Astrocyte (in vitro differentiated cells and primary cell): ENCODE data around the gene GSN. TPM values are rescaled to one million over a fixed set of nuclear protein-coding genes. Genes with fewer than 3 reads are reported as not detected.

ENCODE experiments used
- DNase-seq: peaks from one replicate; pipeline ENCODE4 v3.0.0-alpha.2; 2010; ENCODE audit warnings: low read depth
- FAIRE-seq: peaks from 2 replicates; lab custom pipeline; 2011; peaks lifted over from hg19 to GRCh38; lab: Jason Lieb, UNC
- H2AFZ ChIP-seq: 2 replicates; pipeline ENCODE4 v1.6.0; 2012; ENCODE audit warnings: low read depth, low read length, inconsistent platforms
- H3K27ac ChIP-seq: 2 replicates; pipeline ENCODE4 v1.5.1; 2011; ENCODE audit warnings: low read depth, low read length, inconsistent platforms
- H3K27me3 ChIP-seq: 2 replicates; pipeline ENCODE4 v1.6.0; 2011; ENCODE audit warnings: low read length, inconsistent platforms; ENCODE audit not compliant: insufficient read depth
- H3K36me3 ChIP-seq: 2 replicates; pipeline ENCODE4 v1.5.1; 2011; ENCODE audit warnings: low read length, inconsistent platforms; ENCODE audit not compliant: insufficient read depth
- H3K4me1 ChIP-seq: 2 replicates; pipeline ENCODE4 v1.5.1; 2011; ENCODE audit warnings: low read length, inconsistent platforms; ENCODE audit not compliant: insufficient read depth
- H3K4me2 ChIP-seq: 2 replicates; pipeline ENCODE4 v1.6.0; 2012; ENCODE audit warnings: low read length, inconsistent platforms
- H3K4me3 ChIP-seq: 2 replicates; pipeline ENCODE4 v1.5.1; 2011; ENCODE audit warnings: low read depth, mild to moderate bottlenecking, low read length, inconsistent platforms; ENCODE audit not compliant: insufficient read depth
- H3K79me2 ChIP-seq: 2 replicates; pipeline ENCODE4 v1.6.0; 2012; ENCODE audit warnings: mild to moderate bottlenecking, low read length, inconsistent platforms; ENCODE audit not compliant: insufficient read depth
- H3K9ac ChIP-seq: 2 replicates; pipeline ENCODE4 v1.6.0; 2012; ENCODE audit warnings: mild to moderate bottlenecking, low read length, inconsistent platforms
- H3K9me3 ChIP-seq: 2 replicates; pipeline ENCODE4 v1.5.1; 2012; ENCODE audit warnings: low read depth, mild to moderate bottlenecking, low read length, inconsistent platforms; ENCODE audit not compliant: insufficient read depth
- H4K20me1 ChIP-seq: 2 replicates; pipeline ENCODE4 v1.6.0; 2012; ENCODE audit warnings: low read length, inconsistent platforms; ENCODE audit not compliant: insufficient read depth
- H3K27ac Mint-ChIP-seq: one replicate; pipeline ENCODE4 v1.8.0; 2021; ENCODE audit warnings: mild to moderate bottlenecking, mixed read lengths; ENCODE audit not compliant: unreplicated experiment
- H3K27me3 Mint-ChIP-seq: one replicate; pipeline ENCODE4 v1.8.0; 2021; ENCODE audit warnings: low read depth, mixed read lengths; ENCODE audit not compliant: unreplicated experiment
- H3K36me3 Mint-ChIP-seq: one replicate; pipeline ENCODE4 v1.8.0; 2021; ENCODE audit warnings: low read depth, mixed read lengths; ENCODE audit not compliant: unreplicated experiment
- H3K4me1 Mint-ChIP-seq: one replicate; pipeline ENCODE4 v1.8.0; 2021; ENCODE audit warnings: low read depth, mixed read lengths; ENCODE audit not compliant: unreplicated experiment
- H3K4me3 Mint-ChIP-seq: one replicate; pipeline ENCODE4 v1.8.0; 2021; ENCODE audit warnings: mild to moderate bottlenecking, moderate library complexity, mixed read lengths; ENCODE audit not compliant: unreplicated experiment
- H3K9me3 Mint-ChIP-seq: one replicate; pipeline ENCODE4 v1.8.0; 2021; ENCODE audit warnings: mild to moderate bottlenecking, mixed read lengths; ENCODE audit not compliant: unreplicated experiment
- CTCF ChIP-seq: IDR thresholded peaks from 2 replicates; pipeline ENCODE4 v1.5.1; 2011; ENCODE audit warnings: low read depth, mild to moderate bottlenecking, inconsistent platforms, low read length, moderate library complexity; ENCODE audit not compliant: insufficient read depth
- EZH2 ChIP-seq: IDR thresholded peaks from 2 replicates; pipeline ENCODE4 v1.6.1; 2012; ENCODE audit warnings: mild to moderate bottlenecking, low read length, inconsistent platforms; ENCODE audit not compliant: insufficient read depth
- total RNA-seq: library from RNA; stranded (reverse); gene quantifications from 2 replicates; pipeline ENCODE4 v1.2.1, GENCODE V29; 2021

GSN gene
- total RNA-seq, 1 donor from 2014 or later: 260 TPM

DNA sequence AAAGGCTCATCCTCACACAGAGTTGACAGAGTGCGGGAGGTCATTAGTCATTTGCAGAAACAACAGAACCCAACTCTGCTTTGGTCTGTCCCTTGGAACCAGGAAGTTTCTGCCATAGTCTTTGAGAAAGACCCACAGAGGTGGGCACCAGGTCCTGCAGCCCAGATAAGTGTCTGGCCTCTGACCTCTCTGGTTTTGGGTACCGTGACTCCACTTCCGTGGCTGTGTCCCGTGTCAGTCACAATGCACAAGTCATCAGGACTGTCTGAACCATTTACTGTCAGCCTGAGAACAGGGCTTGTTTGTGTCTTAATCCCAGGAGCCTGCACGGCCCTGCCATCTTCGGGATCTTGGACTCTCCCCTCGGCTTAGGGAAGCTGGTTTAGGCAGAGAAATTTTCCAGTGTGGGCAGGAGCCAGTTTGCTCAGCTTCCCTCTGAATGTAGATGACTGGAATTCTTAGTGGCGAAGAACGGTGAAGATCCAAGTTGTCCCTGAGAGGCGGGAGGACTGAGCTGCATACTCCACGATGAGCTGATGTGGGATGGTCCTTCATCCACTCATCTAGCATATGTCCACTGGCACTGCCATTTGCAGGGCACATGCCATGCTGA lies 11.9 kb downstream of the GSN start:
- no peak overlapping the region for H2AFZ ChIP-seq
- Mint-ChIP-seq H3K9me3 (peaks cover 2% of the 10 kb centered on the region), H3K27me3 (no peaks in the 10 kb centered on the region), H3K4me3 (no peak overlapping the region), H3K36me3 (peaks cover 31% of the 10 kb centered on the region), H3K27ac (peak overlapping the region; percentile 94), H3K4me1 (peaks cover 67% of the 10 kb centered on the region)
- FAIRE-seq (no peak), DNase-seq (no peak)
- H3K9ac ChIP-seq: no peak overlapping the region
- H3K4me3 ChIP-seq: no peak overlapping the region
- H3K4me1 ChIP-seq: peaks cover 61% of the 10 kb centered on the region
- H3K79me2 ChIP-seq: peaks cover 55% of the 10 kb centered on the region
- peak overlapping the region; percentile 83 for H3K4me2 ChIP-seq
- H3K27ac ChIP-seq: peak overlapping the region; percentile 91
- H3K36me3 ChIP-seq: no peaks in the 10 kb centered on the region
- H3K9me3 ChIP-seq: no peaks in the 10 kb centered on the region
- H3K27me3 ChIP-seq: no peaks in the 10 kb centered on the region
- TF ChIP-seq CTCF: no peak
- no peak for TF ChIP-seq EZH2
- H4K20me1 ChIP-seq: peaks cover 6% of the 10 kb centered on the region

- no peak for DNase-seq
- Mint-ChIP-seq H3K4me1 (peaks cover 66% of the 10 kb centered on the region), H3K27me3 (no peaks in the 10 kb centered on the region), H3K36me3 (peaks cover 26% of the 10 kb centered on the region), H3K27ac (peak overlapping the region; percentile 44), H3K4me3 (no peak overlapping the region), H3K9me3 (peaks cover 2% of the 10 kb centered on the region)
- TF ChIP-seq CTCF: no peak
- no peak for TF ChIP-seq EZH2
- peaks cover 67% of the 10 kb centered on the region for H3K4me1 ChIP-seq
- H3K27me3 ChIP-seq: no peaks in the 10 kb centered on the region
- no peaks in the 10 kb centered on the region for H3K36me3 ChIP-seq
- no peak for FAIRE-seq
- peaks cover 48% of the 10 kb centered on the region for H3K79me2 ChIP-seq
- H2AFZ ChIP-seq: no peak overlapping the region
- peak overlapping the region; percentile 76 for H3K27ac ChIP-seq
- peaks cover 6% of the 10 kb centered on the region for H4K20me1 ChIP-seq
- no peaks in the 10 kb centered on the region for H3K9me3 ChIP-seq
- H3K9ac ChIP-seq: peak overlapping the region; percentile 50
- H3K4me2 ChIP-seq: peak overlapping the region; percentile 61
- H3K4me3 ChIP-seq: no peak overlapping the region
These were observed 13.0 kb downstream of the GSN start for GRCh38 chr9:121280715-121281613.
